HCT116 (cell line): ENCODE measurements around the gene ZBTB37. TPM values are rescaled to one million over a fixed set of nuclear protein-coding genes. Genes with fewer than 3 reads are reported as not detected.

Experiments used
- ATAC-seq: fragments of 200-7000 bp; cut with Tn5 transposase; 2 replicates; pipeline ENCODE4 v1.9.1; 2020; ENCODE audit warnings: mild to moderate bottlenecking, moderate library complexity
- BruUV-seq: library from RNA; stranded (reverse); fragments of 400-500 nt; replicated peaks from 2 replicates; lab custom pipeline; 2021; lab: Mats Ljungman, UMichigan
- CTCF ChIA-PET: fragments of 300-600 bp; sonication (Branson Sonifier 250); formaldehyde crosslinking; loops from one replicate; lab custom pipeline; 2021; ENCODE audit warnings: antibody characterized with exemption; lab: Charles Lee
- POLR2A ChIA-PET: fragments of 300-600, 350-600 bp; sonication (Branson Sonifier 250); formaldehyde crosslinking; loops from one replicate; lab custom pipeline; 2021; ENCODE audit warnings: antibody characterized with exemption; lab: Charles Lee
- RAD21 ChIA-PET, 2 experiments: fragments of 300-600 bp; sonication (Branson Sonifier 250); formaldehyde crosslinking; loops; one replicate each; lab custom pipeline; 2023; ENCODE audit warnings: low total read pairs in 2 of 2; ENCODE audit not compliant: uncharacterized antibody in 2 of 2, unreplicated experiment in 2 of 2, low non-redundant PET in 1 of 2; lab: Charles Lee
- DNase-seq: peaks from one replicate; pipeline ENCODE4 v3.0.0-alpha.2; 2010; ENCODE audit warnings: low read depth, low spot score
- H2AFZ ChIP-seq: fragments of 200-600 bp; shearing (Covaris generic), sonication (generic); 2 replicates; pipeline ENCODE4 v1.6.1; 2017; ENCODE audit warnings: low read depth, mixed run types, mixed read lengths, antibody characterized with exemption, low read length; ENCODE audit not compliant: poor library complexity, severe bottlenecking
- H3K27ac ChIP-seq: 2 replicates; pipeline ENCODE4 v1.5.1; 2012; ENCODE audit warnings: low read depth, low read length
- H3K27me3 ChIP-seq: fragments of 200-600 bp; sonication (generic); 2 replicates; pipeline ENCODE4 v1.6.1; 2016; ENCODE audit warnings: mixed run types, low read length, mixed read lengths; ENCODE audit not compliant: insufficient read depth
- H3K36me3 ChIP-seq, 2 experiments: fragments of 200-500 bp in 1 of 2; fragments of 200-600 bp in 1 of 2; sonication (Bioruptor generic) in 1 of 2; sonication (generic) in 1 of 2; 2 replicates each; pipeline versions ENCODE4 v1.5.1 to v1.6.1; 2014 to 2016; ENCODE audit warnings: low read length in 2 of 2, inconsistent platforms in 1 of 2, mixed read lengths in 1 of 2, mixed run types in 1 of 2; ENCODE audit not compliant: insufficient read depth in 2 of 2, control insufficient read depth in 1 of 2
- H3K4me1 ChIP-seq, 2 experiments: fragments of 200-600 bp in 1 of 2; sonication (generic) in 1 of 2; 2 replicates each; pipeline versions ENCODE4 v1.5.1 to v1.6.1; 2012 to 2017; ENCODE audit warnings: low read length in 2 of 2, inconsistent platforms in 1 of 2, mild to moderate bottlenecking in 1 of 2, mixed read lengths in 1 of 2, mixed run types in 1 of 2, moderate library complexity in 1 of 2; ENCODE audit not compliant: insufficient read depth in 2 of 2, control insufficient read depth in 1 of 2
- H3K4me2 ChIP-seq: fragments of 200-600 bp; sonication (generic); 2 replicates; pipeline ENCODE4 v1.6.1; 2017; ENCODE audit warnings: mixed run types, low read length, mixed read lengths
- H3K4me3 ChIP-seq, 2 experiments: fragments of 200-600 bp in 1 of 2; sonication (generic) in 1 of 2; replicated peaks in 1 of 2; 2 replicates each; pipeline ENCODE4 v1.5.1; 2011 to 2016; ENCODE audit warnings: low read length in 2 of 2, control low read depth in 1 of 2, low read depth in 1 of 2, mild to moderate bottlenecking in 1 of 2, mixed read lengths in 1 of 2, mixed run types in 1 of 2
- H3K79me2 ChIP-seq: fragments of 200-600 bp; sonication (generic); 2 replicates; pipeline ENCODE4 v1.6.1; 2017; ENCODE audit warnings: mild to moderate bottlenecking, mixed run types, low read length, moderate library complexity, mixed read lengths; ENCODE audit not compliant: insufficient read depth
- H3K9ac ChIP-seq: fragments of 200-600 bp; sonication (generic); 2 replicates; pipeline ENCODE4 v1.6.1; 2016; ENCODE audit warnings: low read length, mixed read lengths
- H3K9me2 ChIP-seq: fragments of 200-600 bp; sonication (generic), shearing (Covaris generic); 2 replicates; pipeline ENCODE4 v1.6.1; 2017; ENCODE audit warnings: mixed run types, mild to moderate bottlenecking, moderate library complexity; ENCODE audit not compliant: insufficient read depth
- H3K9me3 ChIP-seq, 2 experiments: fragments of 200-500 bp in 1 of 2; fragments of 200-600 bp in 1 of 2; sonication (Bioruptor generic) in 1 of 2; sonication (generic) in 1 of 2; 2 replicates each; pipeline ENCODE4 v1.6.1; 2014 to 2017; ENCODE audit warnings: low read length in 2 of 2, mixed read lengths in 2 of 2, inconsistent platforms in 1 of 2, low read depth in 1 of 2, mild to moderate bottlenecking in 1 of 2, mixed run types in 1 of 2, moderate library complexity in 1 of 2; ENCODE audit not compliant: control insufficient read depth in 1 of 2, insufficient read depth in 1 of 2
- H4K20me1 ChIP-seq: fragments of 200-600 bp; sonication (generic), shearing (Covaris generic); 2 replicates; pipeline ENCODE4 v1.6.1; 2017; ENCODE audit warnings: mixed run types, mild to moderate bottlenecking, moderate library complexity; ENCODE audit not compliant: insufficient read depth
- ATF3 ChIP-seq: IDR thresholded peaks from 2 replicates; pipeline ENCODE4 v1.6.1; 2012
- CEBPB ChIP-seq: IDR thresholded peaks from 2 replicates; pipeline ENCODE4 v1.6.1; 2012; ENCODE audit warnings: low read depth
- EGR1 ChIP-seq: IDR thresholded peaks from 2 replicates; pipeline ENCODE4 v1.6.1; 2012; ENCODE audit warnings: low read depth
- ELF1 ChIP-seq: IDR thresholded peaks from 2 replicates; pipeline ENCODE4 v1.6.1; 2012; ENCODE audit warnings: low read depth, borderline replicate concordance
- EZH2 ChIP-seq: fragments of 200-600 bp; sonication (generic); IDR thresholded peaks from 2 replicates; pipeline ENCODE4 v1.6.1; 2017; ENCODE audit warnings: antibody characterized with exemption, mixed run types
- FOSL1 ChIP-seq: IDR thresholded peaks from 2 replicates; pipeline ENCODE4 v1.6.1; 2012; ENCODE audit warnings: low read depth
- POLR2A ChIP-seq: IDR thresholded peaks from 2 replicates; pipeline ENCODE4 v1.7.0; 2011; ENCODE audit warnings: borderline replicate concordance; ENCODE audit not compliant: insufficient read depth, insufficient read length; ENCODE audit errors: extremely low read depth
- POLR2AphosphoS5 ChIP-seq: IDR thresholded peaks from 2 replicates; pipeline ENCODE4 v1.6.1; 2011; ENCODE audit warnings: mild to moderate bottlenecking, low read depth, low read length, moderate library complexity
- REST ChIP-seq: IDR thresholded peaks from 2 replicates; pipeline ENCODE4 v1.6.1; 2012; ENCODE audit warnings: low read depth
- SP1 ChIP-seq: IDR thresholded peaks from 2 replicates; pipeline ENCODE4 v1.6.1; 2012; ENCODE audit warnings: low read depth
- TCF7L2 ChIP-seq: IDR thresholded peaks from 2 replicates; pipeline ENCODE4 v1.7.0; 2011; ENCODE audit warnings: borderline replicate concordance, inconsistent platforms; ENCODE audit not compliant: insufficient read depth, insufficient read length; ENCODE audit errors: extremely low read depth
- YY1 ChIP-seq: IDR thresholded peaks from 2 replicates; pipeline ENCODE4 v1.6.1; 2011; ENCODE audit warnings: low read length, low read depth, moderate library complexity, mild to moderate bottlenecking; ENCODE audit not compliant: insufficient replicate concordance; ENCODE audit errors: extremely low read depth
- intact Hi-C: fragments of 100-400 bp; cut with micrococcal nuclease; formaldehyde crosslinking; loops from 2 replicates; pipeline ENCODE4 v1.10.0; 2022
- total RNA-seq: library from RNA; stranded (reverse); gene quantifications from one replicate; pipeline ENCODE4 v1.2.1, GENCODE V29; 2021; ENCODE audit not compliant: unreplicated experiment
- TF ChIP-seq, protein P1 (sequence below): IDR thresholded peaks from 2 replicates; pipeline ENCODE4 v1.6.1; 2011; ENCODE audit warnings: mild to moderate bottlenecking, low read length, moderate library complexity; ENCODE audit not compliant: insufficient replicate concordance; ENCODE audit errors: extremely low read depth

ZBTB37 gene
- total RNA-seq, 1 experiment from 2014 or later = 9.5 TPM

GRCh38 chr1:173886746-173887611, 18.8 kb downstream of the ZBTB37 start:
- H2AFZ ChIP-seq = no peak overlapping the region
- H3K9ac ChIP-seq = no peak overlapping the region
- H3K79me2 ChIP-seq = no peaks in the 10 kb centered on the region
- POLR2A ChIA-PET = no interaction called here
- CTCF ChIA-PET = no interaction called here
- intact Hi-C loops = no loop called here
- H3K4me3 ChIP-seq = no peak overlapping the region
- H4K20me1 ChIP-seq = no peaks in the 10 kb centered on the region
- H3K27me3 ChIP-seq = no peaks in the 10 kb centered on the region
- no peak overlapping the region for H3K4me2 ChIP-seq
- no TSS peak for BruUV-seq
- no peaks in the 10 kb centered on the region for H3K9me3 ChIP-seq
- DNase-seq (no peak), ATAC-seq (no peak)
- peaks cover 2 to 11% of the 10 kb centered on the region in 2 experiments; a peak in 2 of 4 replicates for H3K36me3 ChIP-seq
- TF ChIP-seq POLR2A = no peak
- TF ChIP-seq ELF1 = no peak
- no peak for TF ChIP-seq EGR1
- TF ChIP-seq FOSL1 = no peak
- TF ChIP-seq ATF3 = no peak
- no peak for TF ChIP-seq POLR2AphosphoS5
- TF ChIP-seq SP1 = no peak
- RAD21 ChIA-PET = no interaction called here
- no peaks in the 10 kb centered on the region for H3K9me2 ChIP-seq
- H3K4me1 ChIP-seq = no peaks in the 10 kb centered on the region
- no peak overlapping the region for H3K27ac ChIP-seq

DNA sequence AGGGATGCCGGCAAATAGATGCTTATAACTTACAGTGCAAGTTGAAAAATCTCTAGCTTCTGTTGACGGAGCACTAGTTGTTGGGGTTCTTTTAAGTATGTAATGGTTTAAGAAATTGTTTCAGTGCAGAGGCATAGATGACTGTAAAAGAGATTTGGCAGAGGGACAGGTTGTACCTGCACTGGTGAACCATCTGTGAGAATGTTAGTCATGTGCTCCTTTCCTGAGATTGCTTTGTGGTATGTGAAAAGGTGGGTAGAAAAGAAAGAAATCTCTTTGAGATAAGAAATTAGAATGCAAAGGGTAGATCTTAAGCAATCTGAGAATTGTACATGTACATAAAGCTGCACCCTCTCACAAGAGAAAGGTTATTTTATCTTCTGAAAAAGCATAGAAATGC, 19.4 kb downstream of the ZBTB37 start:
- H3K79me2 ChIP-seq = no peaks in the 10 kb centered on the region
- intact Hi-C loops = no loop called here
- CTCF ChIA-PET = no interaction called here
- POLR2A ChIA-PET = no interaction called here
- no peaks in the 10 kb centered on the region for H3K27me3 ChIP-seq
- H3K27ac ChIP-seq = no peak overlapping the region
- TF ChIP-seq POLR2A (no peak), YY1 (no peak), REST (no peak), EZH2 (no peak), ATF3 (no peak), CEBPB (no peak), TCF7L2 (no peak)
- TF ChIP-seq, protein P1, sequence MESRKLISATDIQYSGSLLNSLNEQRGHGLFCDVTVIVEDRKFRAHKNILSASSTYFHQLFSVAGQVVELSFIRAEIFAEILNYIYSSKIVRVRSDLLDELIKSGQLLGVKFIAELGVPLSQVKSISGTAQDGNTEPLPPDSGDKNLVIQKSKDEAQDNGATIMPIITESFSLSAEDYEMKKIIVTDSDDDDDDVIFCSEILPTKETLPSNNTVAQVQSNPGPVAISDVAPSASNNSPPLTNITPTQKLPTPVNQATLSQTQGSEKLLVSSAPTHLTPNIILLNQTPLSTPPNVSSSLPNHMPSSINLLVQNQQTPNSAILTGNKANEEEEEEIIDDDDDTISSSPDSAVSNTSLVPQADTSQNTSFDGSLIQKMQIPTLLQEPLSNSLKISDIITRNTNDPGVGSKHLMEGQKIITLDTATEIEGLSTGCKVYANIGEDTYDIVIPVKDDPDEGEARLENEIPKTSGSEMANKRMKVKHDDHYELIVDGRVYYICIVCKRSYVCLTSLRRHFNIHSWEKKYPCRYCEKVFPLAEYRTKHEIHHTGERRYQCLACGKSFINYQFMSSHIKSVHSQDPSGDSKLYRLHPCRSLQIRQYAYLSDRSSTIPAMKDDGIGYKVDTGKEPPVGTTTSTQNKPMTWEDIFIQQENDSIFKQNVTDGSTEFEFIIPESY = no peak
- H3K4me3 ChIP-seq = no peak overlapping the region
- no TSS peak for BruUV-seq
- no peaks in the 10 kb centered on the region for H3K9me2 ChIP-seq
- RAD21 ChIA-PET = no interaction called here
- no peak for ATAC-seq
- no peaks in the 10 kb centered on the region for H3K4me1 ChIP-seq
- DNase-seq = no peak
- no peak overlapping the region for H3K9ac ChIP-seq
- H4K20me1 ChIP-seq = no peaks in the 10 kb centered on the region
- H3K36me3 ChIP-seq = peaks cover 2 to 11% of the 10 kb centered on the region in 2 experiments; a peak in 2 of 4 replicates
- H2AFZ ChIP-seq = no peak overlapping the region
- H3K9me3 ChIP-seq = no peaks in the 10 kb centered on the region
- H3K4me2 ChIP-seq = no peak overlapping the region
